HuH-7.5 (cell line): Measurements from ENCODE around the gene ETNK2.

ENCODE experiments used
- DNase-seq: peaks from one replicate; pipeline ENCODE4 v3.0.0; 2011; ENCODE audit warnings: low spot score

Gene ETNK2

GRCh38 chr1:204147406-204148383, 4.1 kb downstream of the ETNK2 start:
- DNase-seq: no peak

GRCh38 chr1:204146965-204147364, 4.9 kb downstream of the ETNK2 start:
- no peak for DNase-seq

- DNase-seq: no peak
Measured at GRCh38 chr1:204146309-204146708, 5.5 kb downstream of the ETNK2 start.

GRCh38 chr1:204145033-204145504, 6.8 kb downstream of the ETNK2 start:
- no peak for DNase-seq

DNA sequence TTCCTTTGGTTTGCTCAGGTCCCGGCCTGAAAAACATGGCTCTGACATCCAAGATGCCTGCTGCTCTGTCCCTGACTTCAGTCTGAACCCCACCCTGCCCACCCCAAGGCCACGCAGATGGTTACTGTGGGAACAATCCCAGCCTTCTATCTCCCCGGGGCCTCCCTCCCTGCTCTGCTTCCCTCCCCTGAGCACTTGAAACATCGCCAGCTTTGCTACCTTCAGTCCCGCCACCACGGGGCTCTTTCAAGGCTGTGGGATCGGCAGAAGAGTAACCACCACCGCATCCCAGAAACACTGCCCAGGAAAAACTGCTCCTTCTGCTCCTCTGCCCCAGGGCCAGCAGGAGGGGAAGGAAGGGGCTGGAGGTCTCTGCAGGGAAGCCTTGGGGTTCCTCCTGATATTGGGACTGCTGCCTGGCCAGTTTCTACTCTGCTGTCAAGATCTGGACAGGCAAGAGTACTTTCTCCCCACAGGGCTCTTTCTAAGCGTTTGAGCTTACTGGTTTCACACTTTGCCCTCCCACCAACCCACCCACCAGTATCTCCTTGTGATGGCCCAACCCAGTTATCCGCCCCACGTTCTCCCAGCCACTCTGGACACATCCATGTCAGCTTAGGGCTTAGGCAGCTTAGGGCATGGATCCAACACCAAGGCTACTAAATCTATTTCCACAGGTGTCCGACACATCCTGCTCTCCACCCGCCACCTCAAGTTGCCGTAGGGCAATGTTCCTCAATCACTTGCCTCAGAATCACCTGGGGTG, 8.4 kb downstream of the ETNK2 start:
- DNase-seq: no peak

- DNase-seq: no peak
Measured at GRCh38 chr1:204142032-204142974, 9.5 kb downstream of the ETNK2 start.

DNA sequence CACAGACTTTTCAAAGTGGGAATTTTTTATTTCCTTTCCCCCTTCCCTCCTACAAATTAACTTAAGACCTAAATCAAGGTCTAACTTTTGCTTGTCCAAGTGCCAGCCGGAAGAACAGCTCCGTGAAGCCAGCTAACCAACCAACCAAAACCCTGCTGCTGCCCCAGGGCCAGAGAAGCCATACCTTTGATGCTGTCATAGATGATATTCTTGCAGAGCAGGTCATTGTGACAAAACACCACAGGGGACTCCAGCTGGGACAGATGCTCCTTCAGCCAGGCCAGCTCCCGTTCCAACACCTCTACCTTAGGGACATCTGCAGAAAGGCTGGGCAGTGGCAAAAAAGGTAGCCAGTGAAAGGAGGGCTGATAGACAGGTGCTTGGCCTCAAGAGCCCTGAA, 10.7 kb downstream of the ETNK2 start:
- no peak for DNase-seq

DNA sequence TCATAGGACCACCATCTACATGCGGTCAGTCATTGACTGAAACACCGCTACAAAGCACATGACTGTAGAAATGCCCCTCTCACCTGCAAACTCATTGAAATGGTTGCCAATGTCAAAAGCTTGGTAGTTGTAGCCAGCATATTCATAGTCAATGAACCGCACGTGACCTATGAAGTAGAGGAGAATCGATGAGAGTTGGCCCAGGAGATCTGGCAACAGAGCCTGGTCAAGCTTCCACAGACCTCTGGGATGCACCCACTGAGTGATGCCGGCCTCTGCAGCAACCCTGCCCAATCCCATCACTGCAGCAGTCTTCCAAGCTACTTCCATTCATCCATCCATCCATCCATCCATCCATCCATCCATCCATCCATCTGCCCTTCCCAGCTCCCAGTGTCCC, 11.9 kb downstream of the ETNK2 start:
- DNase-seq: no peak

DNA sequence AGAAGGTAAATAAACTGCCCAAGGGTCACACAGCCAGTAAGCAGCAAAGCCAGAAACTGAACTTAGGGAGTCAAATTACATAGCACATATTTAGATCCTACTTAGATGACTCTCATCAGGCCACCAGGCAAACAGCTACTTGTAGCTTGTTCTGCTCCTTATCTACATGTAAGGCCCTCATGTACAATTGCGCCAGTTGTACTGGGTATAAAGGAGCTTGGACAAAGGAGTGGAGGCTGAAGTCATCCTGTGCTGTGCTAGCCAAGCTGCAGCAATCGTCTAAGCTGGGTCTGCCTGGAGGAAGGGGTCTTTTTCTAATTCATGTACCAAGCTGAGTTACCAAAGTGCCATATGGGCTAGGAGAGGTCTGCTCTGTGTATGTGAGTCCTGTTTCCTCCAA, 12.8 kb downstream of the ETNK2 start:
- DNase-seq: no peak

GRCh38 chr1:204136814-204137213, 15.0 kb downstream of the ETNK2 start:
- no peak for DNase-seq

- DNase-seq: no peak
Measured at GRCh38 chr1:204134103-204134502, 17.7 kb downstream of the ETNK2 start.

DNA sequence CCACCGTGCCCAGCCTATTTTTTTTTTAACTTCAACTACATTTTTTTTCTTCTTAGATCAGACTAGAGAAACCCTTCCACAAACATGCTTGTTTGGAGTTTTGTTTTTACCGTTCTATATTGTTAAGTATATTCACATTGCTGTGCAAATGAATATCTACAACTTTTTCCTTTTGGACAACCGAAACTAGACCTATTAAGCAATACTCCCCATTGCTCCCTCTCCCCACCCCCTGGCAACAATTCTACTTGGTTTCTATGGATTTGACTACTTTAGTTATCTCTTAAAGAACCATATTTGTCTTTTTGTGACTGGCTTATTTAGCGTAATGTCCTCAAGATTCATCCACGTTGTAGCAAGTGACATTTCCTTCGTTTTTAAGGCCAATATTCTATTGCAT, 19.1 kb downstream of the ETNK2 start:
- DNase-seq: no peak

- DNase-seq: no peak
Measured at GRCh38 chr1:204131978-204132377, 19.9 kb downstream of the ETNK2 start.

- no peak for DNase-seq
Measured at GRCh38 chr1:204130981-204131892, 20.6 kb downstream of the ETNK2 start.

DNA sequence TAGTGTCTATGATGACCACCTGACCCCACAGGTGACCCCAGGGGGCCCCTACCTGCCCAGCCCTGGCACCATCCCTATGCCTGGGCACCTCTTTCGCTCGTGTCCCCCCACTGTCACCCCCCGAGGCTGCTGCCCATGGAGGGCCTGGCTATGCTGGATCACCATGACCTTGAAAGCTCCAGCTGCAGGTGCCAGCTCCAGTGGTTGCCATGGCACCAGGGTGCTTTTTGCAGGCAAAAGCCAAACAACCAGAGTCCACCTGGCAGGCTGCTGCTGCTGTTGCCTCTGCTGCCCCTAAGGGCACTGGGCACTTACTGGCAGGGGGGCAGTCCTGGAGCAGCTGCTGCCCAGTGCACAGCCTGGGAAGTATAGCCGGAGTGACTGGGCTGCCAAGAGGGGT, 21.7 kb downstream of the ETNK2 start:
- no peak for DNase-seq

- DNase-seq: peak; percentile 90
Measured at GRCh38 chr1:204128964-204129896, 22.6 kb downstream of the ETNK2 start.

DNA sequence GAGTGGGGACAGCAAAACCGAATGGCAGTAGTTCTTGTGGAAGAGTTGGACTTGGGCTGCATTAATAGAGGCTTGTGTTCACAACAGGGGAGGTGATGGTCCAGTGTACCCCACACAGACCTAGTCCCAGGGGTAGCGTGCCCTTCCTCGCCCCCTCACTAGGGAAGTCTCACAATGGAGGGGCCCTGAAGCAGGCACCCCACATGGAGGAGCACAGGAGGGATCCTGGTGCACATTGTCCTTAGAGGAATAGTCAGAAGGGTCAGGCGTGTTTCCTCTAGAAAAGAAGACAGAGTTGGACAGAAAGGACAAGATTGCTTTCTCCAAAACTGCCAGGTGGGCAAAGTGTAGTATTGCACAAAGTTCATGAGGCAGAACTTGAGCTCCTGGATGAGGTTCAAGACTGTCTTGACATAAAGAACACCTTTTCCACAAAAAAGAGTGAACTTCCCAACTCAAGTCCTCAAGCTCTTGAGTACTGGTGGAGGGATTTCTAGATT, 23.3 kb downstream of the ETNK2 start:
- no peak for DNase-seq

GRCh38 chr1:204127597-204128242, 24.1 kb downstream of the ETNK2 start:
- peak; percentile 79 for DNase-seq

GRCh38 chr1:204126956-204127355, 24.9 kb downstream of the ETNK2 start:
- no peak for DNase-seq
